Measurements from ENCODE around the gene MIS18BP1.

- TF ChIP-seq ZFP36 (IDR thresholded peaks at IDR 0.05; ENCODE audit: low read depth, low read length, partially characterized antibody) (no peak), BRD9 (IDR thresholded peaks at IDR 0.05; ENCODE audit: low read depth, partially characterized antibody) (no peak), DLX4 (CRISPR knock-in tag; IDR thresholded peaks at IDR 0.05) (no peak), FOXM1 (IDR thresholded peaks at IDR 0.05; ENCODE audit: low read depth) (no peak), FOXM1 (CRISPR knock-in tag; IDR thresholded peaks at IDR 0.05; ENCODE audit: low read depth) (no peak), BCL6 (CRISPR knock-in tag; IDR thresholded peaks at IDR 0.05) (no peak), TCF7 (IDR thresholded peaks at IDR 0.05; ENCODE audit: borderline replicate concordance) (no peak), ZKSCAN8 (CRISPR knock-in tag; IDR thresholded peaks at IDR 0.05) (no peak), IRF1 (CRISPR knock-in tag; IDR thresholded peaks at IDR 0.05; ENCODE audit: borderline replicate concordance) (no peak), SREBF2 (CRISPR knock-in tag; IDR thresholded peaks at IDR 0.05) (no peak), NRF1 (conservative IDR thresholded peaks at IDR 0.05 in 1 of 2, IDR thresholded peaks at IDR 0.05 in 1 of 2) (no peak), CTCF (IDR thresholded peaks at IDR 0.05 in 2 of 3, conservative IDR thresholded peaks at IDR 0.05 in 1 of 3; ENCODE audit: insufficient read depth in 2 of 3, low read depth in 1 of 3, low read length in 3 of 3) (no peak)
These were observed 14.0 kb downstream of the MIS18BP1 start for GRCh38 chr14:45238988-45239387.

All from K562 (cell line).